ENCODE data around the gene C1QTNF9B.
"Not testable (repeated sequence)": the region's sequence is repeated elsewhere in the genome, so short reads cannot be mapped to it uniquely, and the experiment has no call there.

The C1QTNF9B gene

GRCh38 chr13:23897452-23897919, at the start of gene C1QTNF9B:
TSS of gene C1QTNF9B (minus strand) at chr13:23897502.
- not testable (repeated sequence) for DNase-seq

GRCh38 chr13:23946900-23947299, 49.6 kb upstream of the C1QTNF9B start:
- DNase-seq = no peak

- DNase-seq = no peak
Measured at GRCh38 chr13:23946067-23946466, 48.8 kb upstream of the C1QTNF9B start.

GRCh38 chr13:23945612-23946011, 48.3 kb upstream of the C1QTNF9B start:
- DNase-seq = no peak

- no peak for DNase-seq
Measured at GRCh38 chr13:23941211-23941610, 43.9 kb upstream of the C1QTNF9B start.

- not testable (repeated sequence) for DNase-seq
Measured at GRCh38 chr13:23939666-23940065, 42.4 kb upstream of the C1QTNF9B start.

- DNase-seq = no peak
Measured at GRCh38 chr13:23934520-23934919, 37.2 kb upstream of the C1QTNF9B start.

GRCh38 chr13:23928985-23929384, 31.7 kb upstream of the C1QTNF9B start:
- DNase-seq = no peak

GRCh38 chr13:23923031-23923430, 25.7 kb upstream of the C1QTNF9B start:
- no peak for DNase-seq

GRCh38 chr13:23922005-23922932, 25.0 kb upstream of the C1QTNF9B start:
- no peak for DNase-seq

- peak in 1 of 2 donors; percentile 49 for DNase-seq
Measured at GRCh38 chr13:23921451-23921888, 24.2 kb upstream of the C1QTNF9B start.

- no peak for DNase-seq
Measured at GRCh38 chr13:23919006-23919405, 21.7 kb upstream of the C1QTNF9B start.

- no peak for DNase-seq
Measured at GRCh38 chr13:23918208-23918607, 20.9 kb upstream of the C1QTNF9B start.

GRCh38 chr13:23915308-23915707, 18.0 kb upstream of the C1QTNF9B start:
- DNase-seq = no peak

- no peak for DNase-seq
Measured at GRCh38 chr13:23912469-23912868, 15.2 kb upstream of the C1QTNF9B start.

GRCh38 chr13:23909606-23910005, 12.3 kb upstream of the C1QTNF9B start:
- DNase-seq = no peak

- DNase-seq = no peak
Measured at GRCh38 chr13:23905766-23906165, 8.5 kb upstream of the C1QTNF9B start.

GRCh38 chr13:23903906-23904280, 6.6 kb upstream of the C1QTNF9B start:
- no peak for DNase-seq

GRCh38 chr13:23902975-23903905, 5.9 kb upstream of the C1QTNF9B start:
- no peak for DNase-seq

- no peak for DNase-seq
Measured at GRCh38 chr13:23901365-23901764, 4.1 kb upstream of the C1QTNF9B start.

- peak; percentile 27 to 53 for DNase-seq
Measured at GRCh38 chr13:23899555-23899954, 2.3 kb upstream of the C1QTNF9B start.

GRCh38 chr13:23898101-23898500, 799 bp upstream of the C1QTNF9B start:
- no peak for DNase-seq

GRCh38 chr13:23894746-23895145, 2.6 kb downstream of the C1QTNF9B start:
- DNase-seq = not testable (repeated sequence)
